SKM-1 treated with dmso at 0.1 percent for 144 hours (cell line): ENCODE measurements around the gene SH3RF3.

Source experiments
- DNase-seq: peaks from one replicate; lab custom pipeline; 2025; ENCODE audit not compliant: unreplicated experiment; lab: John Stamatoyannopoulos, UW

SH3RF3 gene

GRCh38 chr2:109402980-109403840, 274.2 kb downstream of the SH3RF3 start:
- no peak for DNase-seq

- no peak for DNase-seq
These were observed 274.8 kb downstream of the SH3RF3 start for GRCh38 chr2:109403841-109404201.

GRCh38 chr2:109404681-109405080, 275.7 kb downstream of the SH3RF3 start:
- no peak for DNase-seq

GRCh38 chr2:109405873-109406272, 276.9 kb downstream of the SH3RF3 start:
- no peak for DNase-seq

- DNase-seq = no peak
These were observed 277.3 kb downstream of the SH3RF3 start for GRCh38 chr2:109406301-109406700.

- DNase-seq = no peak
These were observed 278.5 kb downstream of the SH3RF3 start for GRCh38 chr2:109407276-109408042.

GRCh38 chr2:109408043-109408335, 279.0 kb downstream of the SH3RF3 start:
- no peak for DNase-seq

GRCh38 chr2:109409321-109410038, 280.5 kb downstream of the SH3RF3 start:
- no peak for DNase-seq

- DNase-seq = no peak
These were observed 281.2 kb downstream of the SH3RF3 start for GRCh38 chr2:109410039-109410815.

GRCh38 chr2:109411640-109412325, 282.8 kb downstream of the SH3RF3 start:
- no peak for DNase-seq

- DNase-seq = no peak
These were observed 286.6 kb downstream of the SH3RF3 start for GRCh38 chr2:109415581-109416013.

GRCh38 chr2:109417701-109418335, 288.8 kb downstream of the SH3RF3 start:
- DNase-seq = no peak

GRCh38 chr2:109418716-109419115, 289.7 kb downstream of the SH3RF3 start:
- no peak for DNase-seq

- no peak for DNase-seq
These were observed 290.3 kb downstream of the SH3RF3 start for GRCh38 chr2:109419171-109419756.

- no peak for DNase-seq
These were observed 291.0 kb downstream of the SH3RF3 start for GRCh38 chr2:109419960-109420370.

GRCh38 chr2:109421101-109421500, 292.1 kb downstream of the SH3RF3 start:
- no peak for DNase-seq

- DNase-seq = no peak
These were observed 292.6 kb downstream of the SH3RF3 start for GRCh38 chr2:109421642-109422041.

GRCh38 chr2:109422071-109422757, 293.2 kb downstream of the SH3RF3 start:
- no peak for DNase-seq
